GM19372 (cell line): ENCODE results near the gene FNBP1.

Source experiments
- ATAC-seq: cut with Tn5 transposase; IDR thresholded peaks from one replicate; pipeline ENCODE4 v1.9.1; 2021; ENCODE audit warnings: mild to moderate bottlenecking, low read depth, moderate library complexity; ENCODE audit not compliant: unreplicated experiment

FNBP1 gene

GRCh38 chr9:129841071-129841470 is 201.9 kb downstream of the FNBP1 start:
- no peak for ATAC-seq

- no peak for ATAC-seq
Observed at GRCh38 chr9:129840034-129840433, 203.0 kb downstream of the FNBP1 start.

- ATAC-seq: no peak
Observed at GRCh38 chr9:129839324-129840023, 203.5 kb downstream of the FNBP1 start.

GRCh38 chr9:129838707-129839259 is 204.2 kb downstream of the FNBP1 start:
- no peak for ATAC-seq
